HG02678 (cell line): ENCODE results near the gene NBPF19.
"Not testable (repeated sequence)": the region's sequence is repeated elsewhere in the genome, so short reads cannot be mapped to it uniquely, and the experiment has no call there.

ENCODE experiments used
- ATAC-seq: cut with Tn5 transposase; IDR thresholded peaks from one replicate; pipeline ENCODE4 v1.9.1; 2021; ENCODE audit warnings: mild to moderate bottlenecking, moderate library complexity; ENCODE audit not compliant: unreplicated experiment

NBPF19 gene, protein sequence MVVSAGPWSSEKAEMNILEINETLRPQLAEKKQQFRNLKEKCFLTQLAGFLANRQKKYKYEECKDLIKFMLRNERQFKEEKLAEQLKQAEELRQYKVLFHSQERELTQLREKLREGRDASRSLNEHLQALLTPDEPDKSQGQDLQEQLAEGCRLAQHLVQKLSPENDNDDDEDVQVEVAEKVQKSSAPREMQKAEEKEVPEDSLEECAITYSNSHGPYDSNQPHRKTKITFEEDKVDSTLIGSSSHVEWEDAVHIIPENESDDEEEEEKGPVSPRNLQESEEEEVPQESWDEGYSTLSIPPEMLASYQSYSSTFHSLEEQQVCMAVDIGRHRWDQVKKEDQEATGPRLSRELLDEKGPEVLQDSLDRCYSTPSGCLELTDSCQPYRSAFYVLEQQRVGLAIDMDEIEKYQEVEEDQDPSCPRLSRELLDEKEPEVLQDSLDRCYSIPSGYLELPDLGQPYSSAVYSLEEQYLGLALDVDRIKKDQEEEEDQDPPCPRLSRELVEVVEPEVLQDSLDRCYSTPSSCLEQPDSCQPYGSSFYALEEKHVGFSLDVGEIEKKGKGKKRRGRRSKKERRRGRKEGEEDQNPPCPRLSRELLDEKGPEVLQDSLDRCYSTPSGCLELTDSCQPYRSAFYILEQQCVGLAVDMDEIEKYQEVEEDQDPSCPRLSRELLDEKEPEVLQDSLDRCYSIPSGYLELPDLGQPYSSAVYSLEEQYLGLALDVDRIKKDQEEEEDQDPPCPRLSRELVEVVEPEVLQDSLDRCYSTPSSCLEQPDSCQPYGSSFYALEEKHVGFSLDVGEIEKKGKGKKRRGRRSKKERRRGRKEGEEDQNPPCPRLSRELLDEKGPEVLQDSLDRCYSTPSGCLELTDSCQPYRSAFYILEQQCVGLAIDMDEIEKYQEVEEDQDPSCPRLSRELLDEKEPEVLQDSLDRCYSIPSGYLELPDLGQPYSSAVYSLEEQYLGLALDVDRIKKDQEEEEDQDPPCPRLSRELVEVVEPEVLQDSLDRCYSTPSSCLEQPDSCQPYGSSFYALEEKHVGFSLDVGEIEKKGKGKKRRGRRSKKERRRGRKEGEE (N-terminal part only)

DNA sequence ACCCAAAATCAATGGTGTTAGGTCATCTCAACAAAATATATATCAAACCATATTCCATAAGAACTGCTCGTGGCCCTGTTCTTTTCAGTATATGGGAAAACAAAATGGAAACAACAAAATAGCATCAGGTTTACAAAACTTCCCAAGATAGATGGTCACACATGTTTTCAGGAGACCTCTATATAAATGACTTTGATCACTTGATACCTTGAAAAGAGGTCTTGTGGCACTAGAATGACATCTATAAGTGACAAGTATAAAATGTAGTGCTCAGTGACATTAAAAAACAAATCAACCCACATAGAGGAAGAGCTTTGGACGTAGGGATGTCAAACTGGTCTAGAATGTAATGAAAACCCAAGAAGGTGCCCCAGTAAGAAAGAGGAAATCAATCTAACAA, at the start of gene NBPF19:
Gene NBPF19 (plus strand): TSS at position 301 of the 400 bp plus-strand sequence. CDS start 888 bp downstream, outside the sequence.
- not testable (repeated sequence) for ATAC-seq

DNA sequence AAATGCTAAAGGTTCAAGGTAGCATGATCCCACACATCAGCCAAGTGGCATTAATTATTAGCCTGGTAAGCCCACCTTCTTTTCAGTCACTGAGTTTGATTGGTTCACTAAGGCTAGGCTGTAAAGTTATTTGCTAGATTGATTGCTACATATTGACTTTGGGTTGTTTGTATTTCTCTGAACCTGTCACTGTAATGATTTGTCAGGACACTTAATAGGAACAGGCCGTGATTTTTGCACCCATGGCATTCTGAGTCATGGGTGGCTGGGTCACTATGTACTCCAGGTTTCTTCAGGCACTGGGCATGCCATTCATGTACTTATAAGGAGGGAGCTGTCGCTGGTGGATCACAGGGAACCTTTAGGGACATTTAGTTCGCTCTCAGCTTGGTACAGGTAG, 46.5 kb upstream of the NBPF19 start:
- ATAC-seq: not testable (repeated sequence)

DNA sequence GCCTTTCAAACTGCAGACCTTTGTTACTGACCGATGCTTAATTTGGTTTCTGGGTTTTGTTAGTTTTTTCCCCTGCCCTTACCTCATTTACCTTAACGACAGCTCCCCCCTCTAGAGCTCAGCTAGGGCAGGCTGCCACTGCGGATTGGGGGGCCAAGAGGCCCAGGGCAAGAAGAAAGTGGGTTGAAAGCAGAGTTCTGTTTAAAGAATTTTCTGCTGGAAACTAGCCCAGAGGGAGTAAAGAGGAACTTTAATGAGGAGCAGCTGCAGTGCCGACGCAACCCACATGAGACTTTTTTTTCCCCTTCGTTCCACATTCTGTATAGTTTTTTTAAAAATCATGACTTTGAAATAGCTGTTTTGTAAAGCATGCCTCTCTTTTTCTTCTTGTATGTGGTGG, 29.4 kb upstream of the NBPF19 start:
- ATAC-seq: not testable (repeated sequence)

DNA sequence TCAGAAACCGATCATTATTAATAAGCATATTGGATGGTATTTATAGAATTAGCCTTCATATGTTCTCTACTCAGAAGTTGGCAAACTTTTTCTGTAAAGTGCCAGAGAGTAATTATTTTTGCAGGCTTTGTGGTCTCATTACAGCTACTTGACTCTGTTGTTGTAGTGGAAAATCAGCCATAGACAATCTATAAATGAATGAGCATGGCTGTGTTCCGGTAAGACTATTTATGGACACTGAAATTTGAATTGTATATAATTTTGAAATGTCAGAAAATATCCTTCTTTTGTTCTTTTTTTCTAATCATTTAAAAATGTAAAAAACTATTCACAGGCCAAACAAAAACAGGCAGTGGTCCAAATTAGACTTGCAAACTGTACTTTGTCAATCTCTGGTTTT, 22.6 kb upstream of the NBPF19 start:
- not testable (repeated sequence) for ATAC-seq

DNA sequence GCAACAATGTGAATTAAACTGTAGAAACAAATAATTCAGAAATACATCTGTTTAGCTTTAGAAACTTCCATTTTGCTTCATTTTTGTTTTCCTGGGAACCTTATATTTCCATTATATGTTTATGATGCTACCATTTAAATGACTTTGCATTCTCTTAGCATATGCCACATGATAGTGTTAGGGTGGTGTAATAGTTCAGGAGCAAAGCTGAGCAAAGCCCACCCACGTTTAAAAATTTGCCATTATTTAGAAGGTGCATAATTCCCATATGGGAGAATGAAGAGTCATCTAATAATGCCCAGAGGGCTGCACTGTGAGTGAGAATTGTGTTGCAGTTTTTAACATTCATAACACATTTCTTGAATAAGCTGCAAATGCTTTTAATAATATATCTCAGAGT, 22.2 kb upstream of the NBPF19 start:
- not testable (repeated sequence) for ATAC-seq

DNA sequence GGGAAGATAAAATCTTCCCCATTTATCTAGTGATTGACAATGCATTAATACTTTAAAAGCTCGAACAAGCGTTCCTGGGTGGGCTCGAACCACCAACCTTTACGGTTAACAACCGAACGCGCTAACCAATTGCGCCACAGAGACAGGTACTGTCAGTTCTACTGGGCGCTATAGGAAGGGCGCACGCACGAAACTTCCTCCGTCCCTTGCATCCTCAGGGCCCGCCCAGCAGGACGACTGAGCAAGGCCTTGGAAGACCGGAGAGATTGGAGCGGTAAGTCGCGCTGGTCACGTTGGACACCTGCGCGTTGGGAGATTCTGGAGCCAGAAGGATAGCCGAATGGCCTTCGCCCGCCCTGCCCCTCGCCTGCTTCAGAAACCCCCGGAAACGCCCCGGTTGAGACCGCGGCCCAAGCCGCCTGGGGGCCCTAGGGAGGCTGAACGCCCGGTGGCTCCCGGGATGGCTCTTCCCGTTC, 83.5 kb downstream of the NBPF19 start:
- ATAC-seq: not testable (repeated sequence)

DNA sequence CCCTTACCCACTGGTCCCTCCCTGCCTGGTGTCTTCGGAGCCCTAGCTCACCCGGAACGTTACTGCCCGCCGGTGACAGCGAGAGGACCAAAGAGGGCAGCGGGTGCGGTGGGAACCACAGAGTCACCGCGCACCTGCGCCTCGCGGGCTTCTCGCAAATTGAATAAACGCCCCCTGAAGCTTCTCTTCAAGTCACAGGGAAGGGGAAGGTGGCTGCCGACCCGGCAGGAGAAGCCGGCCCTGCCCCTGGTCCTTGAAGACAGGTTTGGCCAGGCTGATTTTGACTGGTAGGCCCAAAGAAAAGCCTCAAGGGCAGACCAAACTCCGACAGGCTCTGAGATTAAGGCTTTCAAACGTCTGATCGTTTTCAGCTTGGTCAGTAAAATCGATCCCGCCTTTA, 87.0 kb downstream of the NBPF19 start:
- ATAC-seq: not testable (repeated sequence)

DNA sequence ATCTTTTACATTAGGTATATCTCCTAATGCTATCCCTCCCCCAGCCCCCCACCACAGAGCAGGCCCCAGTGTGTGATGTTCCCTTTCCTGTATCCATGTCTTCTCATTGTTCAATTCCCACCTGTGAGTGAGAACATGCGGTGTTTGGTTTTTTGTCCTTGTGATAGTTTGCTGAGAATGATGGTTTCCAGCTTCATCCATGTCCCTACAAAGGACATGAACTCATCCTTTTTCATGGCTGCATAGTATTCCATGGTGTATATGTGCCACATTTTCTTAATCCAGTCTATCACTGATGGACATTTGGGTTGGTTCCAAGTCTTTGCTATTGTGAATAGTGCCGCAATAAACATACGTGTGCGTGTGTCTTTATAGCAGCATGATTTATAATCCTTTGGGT, 90.6 kb downstream of the NBPF19 start:
- not testable (repeated sequence) for ATAC-seq

DNA sequence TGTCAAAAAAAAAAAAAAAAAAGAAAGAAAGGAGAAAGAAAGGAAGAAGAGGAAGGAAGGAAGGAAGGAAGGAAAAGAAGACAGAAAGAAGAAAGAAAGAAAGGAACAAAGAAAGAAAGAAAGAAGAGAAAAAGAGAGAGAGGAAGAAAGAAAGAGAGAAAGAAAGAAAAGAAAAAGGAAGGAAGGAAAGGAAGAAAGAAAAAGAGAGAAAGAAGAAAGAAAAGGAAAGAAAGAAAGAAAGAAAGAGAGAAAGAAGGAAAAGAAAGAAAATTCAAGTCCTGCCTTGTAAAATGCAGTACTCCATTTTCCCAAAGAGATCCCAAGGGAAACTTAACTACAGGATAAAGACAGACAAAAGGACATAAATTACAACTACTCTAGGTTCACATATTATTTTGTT, 97.9 kb downstream of the NBPF19 start:
- not testable (repeated sequence) for ATAC-seq

DNA sequence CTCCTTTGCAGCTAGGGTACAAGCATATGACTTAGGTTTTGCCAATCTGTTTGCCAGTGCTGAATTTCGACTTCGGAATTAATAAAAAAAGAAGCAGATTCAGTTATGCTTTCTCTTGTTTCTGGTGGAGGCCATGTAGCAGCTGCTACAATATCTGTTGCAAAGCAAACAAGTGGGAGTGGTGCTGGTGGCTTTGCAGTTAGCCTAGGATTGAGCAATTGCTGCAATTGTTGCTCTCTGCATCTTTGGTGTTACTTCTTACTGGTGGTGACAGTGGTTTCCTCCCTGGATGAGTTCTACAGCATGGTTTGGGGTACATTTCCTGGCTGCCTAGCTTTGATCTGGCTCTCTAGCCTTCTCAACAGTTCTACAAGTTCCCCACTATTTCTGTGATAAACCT, 110.7 kb downstream of the NBPF19 start:
- not testable (repeated sequence) for ATAC-seq
